Measurements from ENCODE around the gene TCEANC2.
"Not testable (repeated sequence)": the region's sequence is repeated elsewhere in the genome, so short reads cannot be mapped to it uniquely, and the experiment has no call there.

Gene TCEANC2

GRCh38 chr1:54028306-54029251, 24.8 kb upstream of the TCEANC2 start:
- Histone ChIP-seq H3K27ac (ENCODE audit: low read depth, low read length) (no peak overlapping the region), H3K79me2 (ENCODE audit: control insufficient read depth, insufficient read depth, low read length, unreplicated experiment) (no peaks in the 10 kb centered on the region), H3K36me3 (ENCODE audit: insufficient read depth, low read length) (0 out of 2 replicates have a peak, but pooled peaks cover 2% of the 10 kb centered on the region), H3K27me3 (ENCODE audit: insufficient read depth, low read length) (no peaks in the 10 kb centered on the region), H3K4me3 (ENCODE audit: low read depth, low read length) (no peak overlapping the region), H2AFZ (ENCODE audit: low read length, unreplicated experiment) (no peak overlapping the region), H3K4me1 (ENCODE audit: control insufficient read depth, insufficient read depth, low read length, unreplicated experiment) (no peaks in the 10 kb centered on the region)

GRCh38 chr1:54037476-54037875, 15.9 kb upstream of the TCEANC2 start:
- Histone ChIP-seq H3K27ac (ENCODE audit: low read depth, low read length) (no peak overlapping the region), H3K4me3 (ENCODE audit: low read depth, low read length) (no peak overlapping the region), H3K36me3 (ENCODE audit: insufficient read depth, low read length) (peaks cover 22% of the 10 kb centered on the region), H3K4me1 (ENCODE audit: control insufficient read depth, insufficient read depth, low read length, unreplicated experiment) (no peaks in the 10 kb centered on the region), H3K79me2 (ENCODE audit: control insufficient read depth, insufficient read depth, low read length, unreplicated experiment) (no peaks in the 10 kb centered on the region), H3K27me3 (ENCODE audit: insufficient read depth, low read length) (no peaks in the 10 kb centered on the region), H2AFZ (ENCODE audit: low read length, unreplicated experiment) (no peak overlapping the region)

- Histone ChIP-seq H3K36me3 (ENCODE audit: insufficient read depth, low read length) (peaks cover 20% of the 10 kb centered on the region), H3K27me3 (ENCODE audit: insufficient read depth, low read length) (no peaks in the 10 kb centered on the region), H3K4me3 (ENCODE audit: low read depth, low read length) (no peak overlapping the region), H3K27ac (ENCODE audit: low read depth, low read length) (no peak overlapping the region), H2AFZ (ENCODE audit: low read length, unreplicated experiment) (no peak overlapping the region), H3K79me2 (ENCODE audit: control insufficient read depth, insufficient read depth, low read length, unreplicated experiment) (peaks cover 13% of the 10 kb centered on the region), H3K4me1 (ENCODE audit: control insufficient read depth, insufficient read depth, low read length, unreplicated experiment) (peaks cover 6% of the 10 kb centered on the region)
Observed at GRCh38 chr1:54041806-54042205, 11.6 kb upstream of the TCEANC2 start.

DNA sequence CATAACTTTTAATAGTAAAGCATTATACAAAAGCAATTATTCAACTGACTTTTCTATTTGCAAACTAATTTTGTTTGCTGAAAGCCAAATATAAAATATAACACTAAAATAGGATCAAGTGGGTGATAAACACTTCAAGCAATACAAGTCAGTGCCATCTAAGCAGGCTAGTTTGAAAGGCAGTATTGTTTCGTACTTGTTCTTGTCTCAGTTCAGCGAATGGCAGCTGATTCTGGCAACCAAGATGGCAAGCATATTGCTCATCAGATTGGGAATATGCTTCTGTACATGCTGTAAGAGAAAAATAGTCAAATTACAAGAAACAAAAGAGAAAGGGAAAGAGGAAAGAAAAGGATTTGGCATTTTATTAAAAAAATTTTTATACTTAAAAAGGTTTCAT, 7.9 kb upstream of the TCEANC2 start:
- H3K79me2 ChIP-seq (ENCODE audit: control insufficient read depth, insufficient read depth, low read length, unreplicated experiment): peaks cover 47% of the 10 kb centered on the region
- no peak overlapping the region for H3K27ac ChIP-seq (ENCODE audit: low read depth, low read length)
- H3K4me3 ChIP-seq (ENCODE audit: low read depth, low read length): no peak overlapping the region
- H3K4me1 ChIP-seq (ENCODE audit: control insufficient read depth, insufficient read depth, low read length, unreplicated experiment): peaks cover 30% of the 10 kb centered on the region
- H3K36me3 ChIP-seq (ENCODE audit: insufficient read depth, low read length): peaks cover 17% of the 10 kb centered on the region
- no peak overlapping the region for H2AFZ ChIP-seq (ENCODE audit: low read length, unreplicated experiment)
- H3K27me3 ChIP-seq (ENCODE audit: insufficient read depth, low read length): no peaks in the 10 kb centered on the region

- Histone ChIP-seq H3K36me3 (ENCODE audit: insufficient read depth, low read length) (peaks cover 5% of the 10 kb centered on the region; the same call in 1 of the 2 replicates), H2AFZ (ENCODE audit: low read length, unreplicated experiment) (no peak overlapping the region), H3K4me3 (ENCODE audit: low read depth, low read length) (peak overlapping the region; percentile 19), H3K27ac (ENCODE audit: low read depth, low read length) (peak overlapping the region; percentile 48), H3K4me1 (ENCODE audit: control insufficient read depth, insufficient read depth, low read length, unreplicated experiment) (peaks cover 39% of the 10 kb centered on the region), H3K27me3 (ENCODE audit: insufficient read depth, low read length) (no peaks in the 10 kb centered on the region), H3K79me2 (ENCODE audit: control insufficient read depth, insufficient read depth, low read length, unreplicated experiment) (peaks cover 60% of the 10 kb centered on the region)
Observed at GRCh38 chr1:54046671-54047383, 6.6 kb upstream of the TCEANC2 start.

- Histone ChIP-seq H3K27ac (ENCODE audit: low read depth, low read length) (peak overlapping the region; percentile 48), H3K79me2 (ENCODE audit: control insufficient read depth, insufficient read depth, low read length, unreplicated experiment) (peaks cover 67% of the 10 kb centered on the region), H3K4me1 (ENCODE audit: control insufficient read depth, insufficient read depth, low read length, unreplicated experiment) (peaks cover 39% of the 10 kb centered on the region), H3K4me3 (ENCODE audit: low read depth, low read length) (peak overlapping the region; percentile 19), H2AFZ (ENCODE audit: low read length, unreplicated experiment) (no peak overlapping the region), H3K27me3 (ENCODE audit: insufficient read depth, low read length) (no peaks in the 10 kb centered on the region), H3K36me3 (ENCODE audit: insufficient read depth, low read length) (peaks cover 5% of the 10 kb centered on the region; the same call in 1 of the 2 replicates)
Observed at GRCh38 chr1:54047384-54048305, 5.8 kb upstream of the TCEANC2 start.

DNA sequence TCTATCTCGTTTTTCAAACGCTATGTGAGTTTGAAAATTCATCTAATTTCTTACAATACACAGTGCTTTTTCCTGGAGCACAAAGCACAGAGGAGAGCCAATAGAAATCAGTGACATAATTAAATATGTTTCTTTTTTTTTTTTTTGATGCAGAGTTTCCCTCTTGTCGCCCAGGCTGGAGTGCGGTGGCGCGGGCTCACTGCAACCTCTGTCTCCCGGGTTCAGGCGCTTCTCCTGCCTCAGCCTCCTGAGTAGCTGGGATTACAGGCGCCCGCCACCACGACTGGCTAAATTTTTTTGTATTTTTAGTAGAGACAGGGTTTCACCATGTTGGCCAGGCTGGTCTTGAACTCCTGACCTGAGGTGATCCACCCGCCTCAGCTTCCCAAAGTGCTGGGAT, 3.0 kb upstream of the TCEANC2 start:
- not testable (repeated sequence) for H2AFZ ChIP-seq (ENCODE audit: low read length, unreplicated experiment); H3K36me3 ChIP-seq (ENCODE audit: insufficient read depth, low read length); H3K4me3 ChIP-seq (ENCODE audit: low read depth, low read length); H3K27ac ChIP-seq (ENCODE audit: low read depth, low read length); H3K27me3 ChIP-seq (ENCODE audit: insufficient read depth, low read length)
- peaks cover 45% of the 10 kb centered on the region for H3K4me1 ChIP-seq (ENCODE audit: control insufficient read depth, insufficient read depth, low read length, unreplicated experiment)
- peaks cover 73% of the 10 kb centered on the region for H3K79me2 ChIP-seq (ENCODE audit: control insufficient read depth, insufficient read depth, low read length, unreplicated experiment)

DNA sequence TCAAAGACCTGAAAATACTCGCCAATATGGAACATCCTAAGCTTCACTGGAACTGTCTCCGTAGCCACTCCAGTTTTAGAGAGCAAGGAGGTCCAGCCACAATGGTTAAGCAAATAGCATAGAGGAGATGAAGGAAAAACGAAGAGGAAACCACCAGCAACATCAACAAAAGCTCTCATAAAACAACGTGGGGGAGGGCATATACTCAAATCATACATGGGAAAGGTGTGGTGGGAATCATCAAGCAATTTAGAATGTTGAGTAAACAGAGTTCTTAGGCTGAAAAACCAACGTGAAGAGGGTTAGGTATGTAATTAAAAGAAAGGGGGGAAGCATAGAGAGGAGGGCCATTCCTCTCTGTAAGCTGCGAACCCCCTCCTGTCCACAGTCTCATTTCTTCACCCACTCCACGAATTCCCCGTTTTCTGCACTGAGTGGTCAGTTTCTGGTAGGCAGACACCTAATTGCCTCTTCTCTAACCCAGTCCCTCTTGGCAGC, 1.4 kb upstream of the TCEANC2 start:
- Histone ChIP-seq H3K27ac (ENCODE audit: low read depth, low read length) (peak overlapping the region; percentile 63), H2AFZ (ENCODE audit: low read length, unreplicated experiment) (no peak overlapping the region), H3K79me2 (ENCODE audit: control insufficient read depth, insufficient read depth, low read length, unreplicated experiment) (peaks cover 60% of the 10 kb centered on the region)

DNA sequence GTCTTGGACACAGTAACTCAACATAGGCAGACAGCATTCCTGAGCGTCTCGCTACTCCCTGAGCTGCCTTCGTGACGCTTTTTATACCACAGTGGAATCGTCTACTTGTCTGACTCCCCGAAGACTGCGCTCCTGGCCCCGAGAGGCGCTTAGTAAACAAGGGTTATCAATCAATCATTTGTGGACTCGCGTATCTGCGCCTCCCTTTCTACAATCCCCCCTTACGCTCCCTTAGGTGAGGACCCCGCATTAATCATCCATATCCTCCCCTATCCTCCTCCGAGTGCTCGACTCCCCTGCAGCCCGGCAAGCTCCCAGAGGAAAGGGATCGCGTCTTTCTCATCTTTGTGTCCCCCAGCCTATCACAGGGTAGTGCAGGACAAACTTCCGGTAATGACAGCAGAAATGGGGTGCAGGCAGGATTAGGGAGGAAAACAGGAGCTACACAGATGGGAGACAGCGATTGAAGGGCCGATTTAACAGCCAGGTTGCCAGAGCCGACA, 926 bp upstream of the TCEANC2 start:
- Histone ChIP-seq H3K27ac (ENCODE audit: low read depth, low read length) (peak overlapping the region; percentile 63), H3K4me3 (ENCODE audit: low read depth, low read length) (peak overlapping the region; percentile 97), H3K4me1 (ENCODE audit: control insufficient read depth, insufficient read depth, low read length, unreplicated experiment) (peaks cover 33% of the 10 kb centered on the region), H3K79me2 (ENCODE audit: control insufficient read depth, insufficient read depth, low read length, unreplicated experiment) (peaks cover 55% of the 10 kb centered on the region), H3K36me3 (ENCODE audit: insufficient read depth, low read length) (no peaks in the 10 kb centered on the region), H2AFZ (ENCODE audit: low read length, unreplicated experiment) (peak overlapping the region; percentile 94), H3K27me3 (ENCODE audit: insufficient read depth, low read length) (no peaks in the 10 kb centered on the region)

More for the DNA sequence above, 1.4 kb upstream of the TCEANC2 start:
- H3K4me3 ChIP-seq (ENCODE audit: low read depth, low read length): peak overlapping the region; percentile 97
- H3K4me1 ChIP-seq (ENCODE audit: control insufficient read depth, insufficient read depth, low read length, unreplicated experiment): peaks cover 38% of the 10 kb centered on the region
- H3K27me3 ChIP-seq (ENCODE audit: insufficient read depth, low read length): no peaks in the 10 kb centered on the region
- H3K36me3 ChIP-seq (ENCODE audit: insufficient read depth, low read length): no peaks in the 10 kb centered on the region

Data from ACC112 (cell line).